22Rv1 (cell line): Measurements from ENCODE around the gene SAMD8.

ENCODE experiments used
- CTCF ChIP-seq: fragments of 450-650 bp; IDR thresholded peaks from 2 replicates; pipeline ENCODE4 v1.5.1; 2017; ENCODE audit warnings: mild to moderate bottlenecking
- ZFX ChIP-seq: fragments of 450-650 bp; IDR thresholded peaks from 2 replicates; pipeline ENCODE4 v1.6.1; 2017; ENCODE audit warnings: antibody characterized with exemption, borderline replicate concordance

DNA sequence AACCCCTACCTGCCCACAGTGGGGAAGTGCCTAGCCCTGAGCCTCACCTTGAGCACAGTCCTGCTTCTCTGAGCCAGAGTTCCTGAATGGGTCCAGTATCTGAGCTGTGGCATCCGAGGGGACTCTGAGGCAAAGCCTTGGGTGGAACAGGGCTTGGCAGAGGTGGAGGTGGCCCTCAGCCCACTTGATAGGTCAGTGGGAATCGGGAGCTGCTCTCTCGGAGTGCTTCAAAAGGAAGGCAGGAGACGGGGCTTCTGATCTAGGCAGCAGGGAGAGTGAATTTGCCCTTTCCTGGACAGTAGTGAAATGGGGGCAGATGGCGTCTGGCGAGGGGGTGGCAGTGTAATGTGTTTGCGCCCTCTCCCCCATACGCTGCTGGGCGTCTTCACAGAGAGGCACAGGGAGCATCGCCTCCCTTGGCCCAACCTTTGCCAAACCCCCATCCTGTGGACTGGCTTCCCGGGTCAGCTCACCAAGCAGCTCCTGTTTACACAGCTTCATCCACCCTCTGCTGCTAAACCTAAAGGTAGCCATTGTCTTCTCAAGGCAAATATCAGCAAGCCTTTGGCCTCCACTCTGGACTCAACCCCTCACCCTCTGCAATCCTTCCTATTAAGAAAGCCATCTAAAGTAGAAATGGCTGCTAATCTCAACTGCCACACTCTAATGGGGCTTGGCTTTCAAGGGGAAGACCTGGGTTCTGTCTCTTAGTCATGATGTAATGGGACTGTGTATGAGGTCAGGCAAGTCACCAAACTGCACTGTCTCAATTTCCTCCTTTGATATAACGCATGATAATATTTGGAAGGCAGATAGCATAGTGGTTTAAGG, 78.0 kb downstream of the SAMD8 start:
- TF ChIP-seq CTCF (no peak), ZFX (no peak)
